B cell (primary cell): Measurements from ENCODE around the gene CIT. TPM values are rescaled to one million over a fixed set of nuclear protein-coding genes. Genes with fewer than 3 reads are reported as not detected.
A peak's percentile ranks its signal among the peaks of the same experiment; 100 is the strongest.

ENCODE experiments used
- ATAC-seq: fragments of 200-7000 bp; cut with Tn5 transposase; one replicate; pipeline ENCODE4 v1.10.0; 2021; ENCODE audit warnings: low read depth, mild to moderate bottlenecking, moderate number of reproducible peaks, moderate library complexity
- CTCF ChIA-PET: fragments of 350-600 bp; sonication (Branson Sonifier 250); formaldehyde crosslinking; loops from one replicate; lab custom pipeline; 2021; ENCODE audit warnings: antibody characterized with exemption, inconsistent platforms; lab: Charles Lee
- POLR2A ChIA-PET: fragments of 350-600 bp; sonication (Branson Sonifier 250); formaldehyde crosslinking; loops from one replicate; lab custom pipeline; 2021; ENCODE audit warnings: antibody characterized with exemption; lab: Charles Lee
- DNase-seq: peaks from one replicate; pipeline ENCODE4 v3.0.0; 2013
- H2AFZ ChIP-seq: 2 replicates; pipeline ENCODE4 v1.6.1; 2012; ENCODE audit warnings: mild to moderate bottlenecking, low read depth, low read length; ENCODE audit not compliant: insufficient read depth, poor library complexity, severe bottlenecking
- H3K27ac ChIP-seq, 2 donors: 1 replicate in 1 of 2; 2 replicates in 1 of 2; pipeline ENCODE4 v1.5.1; 2012 to 2013; ENCODE audit warnings: low read length in 2 of 2, mild to moderate bottlenecking in 2 of 2, moderate library complexity in 1 of 2
- H3K27me3 ChIP-seq, 4 experiments: fragments of 200-600 bp in 1 of 4; sonication (generic) in 1 of 4; replicated peaks in 1 of 4; 1 replicate in 2 of 4; 2 replicates in 2 of 4; pipeline versions ENCODE4 v1.6.1 to v1.7.0; 2013 to 2016; ENCODE audit warnings: low read length in 3 of 4, mild to moderate bottlenecking in 2 of 4, mixed read lengths in 1 of 4, moderate library complexity in 1 of 4; ENCODE audit not compliant: insufficient read depth in 4 of 4, control insufficient read depth in 3 of 4; ENCODE audit errors: control extremely low read depth in 1 of 4
- H3K36me3 ChIP-seq, 2 experiments: replicated peaks in 1 of 2; 1 replicate in 1 of 2; 2 replicates in 1 of 2; pipeline versions ENCODE4 v1.6.1 to v1.7.1; 2013; ENCODE audit warnings: low read length in 1 of 2; ENCODE audit not compliant: insufficient read depth in 2 of 2, control insufficient read depth in 1 of 2; ENCODE audit errors: control extremely low read depth in 1 of 2, extremely low read depth in 1 of 2
- H3K4me1 ChIP-seq, 2 donors: fragments of 200-600 bp in 1 of 2; sonication (generic) in 1 of 2; 1 replicate in 1 of 2; 2 replicates in 1 of 2; pipeline versions ENCODE4 v1.5.1 to v1.6.1; 2013 to 2017; ENCODE audit warnings: low read length in 2 of 2; ENCODE audit not compliant: control insufficient read depth in 2 of 2, insufficient read depth in 2 of 2
- H3K4me2 ChIP-seq: replicated peaks from 2 replicates; pipeline ENCODE3; 2012; ENCODE audit warnings: mild to moderate bottlenecking, low read depth, low read length; ENCODE audit not compliant: poor library complexity, severe bottlenecking
- H3K4me3 ChIP-seq, 5 experiments: fragments of 200-600 bp in 1 of 5; sonication (generic) in 1 of 5; 1 replicate in 3 of 5; 2 replicates in 2 of 5; pipeline versions ENCODE4 v1.5.1 to v1.7.0; 2011 to 2016; ENCODE audit warnings: low read length in 4 of 5, mild to moderate bottlenecking in 4 of 5, low read depth in 2 of 5, control low read depth in 1 of 5, moderate library complexity in 1 of 5; ENCODE audit not compliant: insufficient read depth in 1 of 5; ENCODE audit errors: control extremely low read depth in 1 of 5, extremely low read depth in 1 of 5
- H3K79me2 ChIP-seq: fragments of 200-600 bp; sonication (generic); one replicate; pipeline ENCODE4 v1.6.0; 2016; ENCODE audit warnings: low read length; ENCODE audit not compliant: control insufficient read depth, insufficient read depth
- H3K9ac ChIP-seq: fragments of 200-600 bp; sonication (generic); 2 replicates; pipeline ENCODE4 v1.6.1; 2017; ENCODE audit warnings: mild to moderate bottlenecking, low read length, moderate library complexity
- H3K9me3 ChIP-seq, 3 donors: one replicate each; pipeline versions ENCODE4 v1.6.1 to v1.7.1; 2013; ENCODE audit warnings: low read length in 2 of 3; ENCODE audit not compliant: control insufficient read depth in 2 of 3, insufficient read depth in 1 of 3; ENCODE audit errors: control extremely low read depth in 1 of 3
- H4K20me1 ChIP-seq: 2 replicates; pipeline ENCODE4 v1.6.0; 2012; ENCODE audit warnings: mild to moderate bottlenecking, low read length; ENCODE audit not compliant: insufficient read depth, control insufficient read depth, poor library complexity, severe bottlenecking
- H3K27ac Mint-ChIP-seq: one replicate; pipeline ENCODE4 v1.8.0; 2021; ENCODE audit warnings: mixed read lengths
- H3K27me3 Mint-ChIP-seq: one replicate; pipeline ENCODE4 v1.8.0; 2021; ENCODE audit warnings: mixed read lengths
- H3K4me1 Mint-ChIP-seq: one replicate; pipeline ENCODE4 v1.8.0; 2021; ENCODE audit warnings: mixed read lengths
- H3K4me3 Mint-ChIP-seq: one replicate; pipeline ENCODE4 v1.8.0; 2021; ENCODE audit warnings: mixed read lengths
- H3K9me3 Mint-ChIP-seq: one replicate; pipeline ENCODE4 v1.8.0; 2022; ENCODE audit warnings: mixed read lengths; ENCODE audit not compliant: insufficient read depth
- CTCF ChIP-seq: fragments of 200-600 bp; IDR thresholded peaks from one replicate; pipeline ENCODE4 v1.8.0; 2022; ENCODE audit warnings: antibody characterized with exemption, mild to moderate bottlenecking
- EZH2 ChIP-seq: IDR thresholded peaks from 2 replicates; pipeline ENCODE4 v1.6.1; 2012; ENCODE audit warnings: borderline replicate concordance, low read depth, mild to moderate bottlenecking, moderate library complexity, low read length; ENCODE audit not compliant: insufficient read depth, poor library complexity, severe bottlenecking
- WGBS: methylation state at CpG from one replicate; pipeline ENCODE4 v1.1.5; 2013; ENCODE audit warnings: missing lambda C conversion rate; ENCODE audit not compliant: insufficient coverage; 5-methylcytosine and 5-hydroxymethylcytosine counted together
- intact Hi-C: fragments of 100-400 bp; cut with micrococcal nuclease; formaldehyde crosslinking; loops from one replicate; pipeline ENCODE4 v1.10.0; 2022
- polyA plus RNA-seq: library from polyadenylated mRNA; depleted of rRNA; stranded (reverse); fragments of >200 nt; gene quantifications from 2 replicates; pipeline ENCODE4 v1.2.3, GENCODE V29; 2012
- total RNA-seq, 2 donors: library from RNA; stranded (reverse); fragments of 120-200 nt in 1 of 2; gene quantifications; 1 replicate in 1 of 2; 2 replicates in 1 of 2; pipeline versions ENCODE4 v1.2.3 to v1.2.4, GENCODE V29; 2013 to 2022

CIT gene
- total and polyA plus RNA-seq, 2 donors (not counting 1 experiment from before 2014, with no cell fraction given) = 1.4 to 6.1 TPM

- no peak for ATAC-seq
- Mint-ChIP-seq H3K4me3 (peak overlapping the region; percentile 36), H3K9me3 (no peaks in the 10 kb centered on the region), H3K27me3 (no peaks in the 10 kb centered on the region), H3K4me1 (peaks cover 61% of the 10 kb centered on the region), H3K27ac (peak overlapping the region; percentile 17)
- Histone ChIP-seq H3K9me3 (no peaks in the 10 kb centered on the region), H4K20me1 (no peaks in the 10 kb centered on the region), H3K79me2 (peaks cover 10% of the 10 kb centered on the region), H3K4me1 (peaks cover 23 to 30% of the 10 kb centered on the region in 2 donors), H3K4me3 (no peak overlapping the region), H3K4me2 (no peak overlapping the region), H3K9ac (no peak overlapping the region), H3K27ac (peak overlapping the region in 1 of 2 donors; percentile 16), H3K36me3 (peaks cover 16 to 54% of the 10 kb centered on the region in 2 experiments), H2AFZ (no peak overlapping the region), H3K27me3 (no peaks in the 10 kb centered on the region)
- WGBS = 88% methylated on average over 1 of the region's 3 CpGs
- TF ChIP-seq CTCF (no peak), EZH2 (no peak)
- ChIA-PET POLR2A (no interaction called here), CTCF (no interaction called here)
- DNase-seq = no peak
- intact Hi-C loops = no loop called here
Measured at GRCh38 chr12:119671070-119671469, 206.1 kb downstream of the CIT start.

GRCh38 chr12:119669744-119670472 is 207.2 kb downstream of the CIT start:
- H3K9me3 ChIP-seq = no peaks in the 10 kb centered on the region
- WGBS = 85% methylated on average over 5 of the region's 11 CpGs
- H2AFZ ChIP-seq = no peak overlapping the region
- ATAC-seq (no peak), DNase-seq (no peak)
- Mint-ChIP-seq H3K4me3 (peak overlapping the region; percentile 29), H3K27me3 (no peaks in the 10 kb centered on the region), H3K4me1 (peaks cover 64% of the 10 kb centered on the region), H3K27ac (peak overlapping the region; percentile 60), H3K9me3 (no peaks in the 10 kb centered on the region)
- H3K4me2 ChIP-seq = peak overlapping the region; percentile 8
- no peak overlapping the region for H3K4me3 ChIP-seq
- H3K36me3 ChIP-seq = peaks cover 16 to 42% of the 10 kb centered on the region in 2 experiments
- H4K20me1 ChIP-seq = no peaks in the 10 kb centered on the region
- peak overlapping the region in 1 of 2 donors; percentile 24 for H3K27ac ChIP-seq
- TF ChIP-seq EZH2 = no peak
- no peak for TF ChIP-seq CTCF
- intact Hi-C loops = loop anchor here (5.0 kb wide), 2 partner anchors 317 to 1533 kb away; partner anchors contain the start of genes BICDL1 and PEBP1
- peaks cover 16% of the 10 kb centered on the region for H3K79me2 ChIP-seq
- CTCF ChIA-PET = interaction anchor here (0.8 to 1.2 kb wide), 3 partner anchors 10 to 12 kb away, joined by 3 to 5 read pairs (median 3); no protein-coding TSS in a partner anchor
- no peak overlapping the region for H3K9ac ChIP-seq
- peaks cover 28 to 36% of the 10 kb centered on the region in 2 donors for H3K4me1 ChIP-seq
- H3K27me3 ChIP-seq = no peaks in the 10 kb centered on the region
- POLR2A ChIA-PET = no interaction called here
